ENCODE results near the gene LYST. TPM values are rescaled to one million over a fixed set of nuclear protein-coding genes. Genes with fewer than 3 reads are reported as not detected.

LYST gene
- total and polyA plus RNA-seq, 10 of the 15 experiments (the other 5 are each of a cell fraction or from before 2014, with no cell fraction given), result 3.3 to 28.1 (median 5.6) TPM

DNA sequence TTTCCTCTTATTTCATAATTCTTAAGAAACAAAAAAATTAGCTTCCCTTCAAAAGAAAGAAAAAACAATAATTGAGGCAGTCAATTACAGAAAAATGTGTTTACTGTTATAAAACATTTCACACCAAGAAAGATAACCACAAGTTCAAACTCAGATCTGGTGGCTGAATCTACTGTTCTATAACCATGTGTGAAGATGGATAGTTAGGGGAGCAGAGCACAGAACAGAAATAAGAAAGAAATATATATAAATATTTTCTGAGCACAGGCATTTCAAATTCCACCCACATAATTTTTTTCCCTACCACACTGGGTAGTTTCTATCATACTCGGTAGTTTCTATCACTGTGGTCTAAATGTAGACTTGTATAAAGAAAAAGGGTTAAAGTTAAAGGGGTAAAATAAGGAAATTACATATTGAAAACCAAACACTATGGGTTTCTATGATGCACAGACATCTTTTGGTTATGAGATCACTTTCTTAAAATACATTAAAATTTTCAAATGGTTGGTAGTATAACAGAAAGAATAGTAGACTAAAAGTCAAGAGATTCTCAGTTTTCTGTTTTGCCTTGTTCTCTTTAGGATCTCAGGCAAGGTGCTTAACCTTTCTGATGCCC, 10.8 kb downstream of the LYST start:
- ChIA-PET POLR2A (interaction anchor here (0.6 to 1.4 kb wide), 4 partner anchors 10 to 86 kb away, joined by 3 to 4 read pairs (median 4); no protein-coding TSS in a partner anchor), RAD21 (ENCODE audit: unreplicated experiment) (interaction anchor here (0.6 to 4.0 kb wide), 8 partner anchors 10 to 116 kb away, joined by 3 to 38 read pairs (median 3); partner anchors contain the start of gene LYST)
- in situ Hi-C loops (cut with MboI), result no loop called here
- no peak for TF ChIP-seq FOXK2 (IDR thresholded peaks at IDR 0.05)
- TF ChIP-seq, protein P1, sequence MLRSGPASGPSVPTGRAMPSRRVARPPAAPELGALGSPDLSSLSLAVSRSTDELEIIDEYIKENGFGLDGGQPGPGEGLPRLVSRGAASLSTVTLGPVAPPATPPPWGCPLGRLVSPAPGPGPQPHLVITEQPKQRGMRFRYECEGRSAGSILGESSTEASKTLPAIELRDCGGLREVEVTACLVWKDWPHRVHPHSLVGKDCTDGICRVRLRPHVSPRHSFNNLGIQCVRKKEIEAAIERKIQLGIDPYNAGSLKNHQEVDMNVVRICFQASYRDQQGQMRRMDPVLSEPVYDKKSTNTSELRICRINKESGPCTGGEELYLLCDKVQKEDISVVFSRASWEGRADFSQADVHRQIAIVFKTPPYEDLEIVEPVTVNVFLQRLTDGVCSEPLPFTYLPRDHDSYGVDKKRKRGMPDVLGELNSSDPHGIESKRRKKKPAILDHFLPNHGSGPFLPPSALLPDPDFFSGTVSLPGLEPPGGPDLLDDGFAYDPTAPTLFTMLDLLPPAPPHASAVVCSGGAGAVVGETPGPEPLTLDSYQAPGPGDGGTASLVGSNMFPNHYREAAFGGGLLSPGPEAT (IDR thresholded peaks at IDR 0.05; ENCODE audit: low read depth), result no peak
- TF ChIP-seq, protein P2, sequence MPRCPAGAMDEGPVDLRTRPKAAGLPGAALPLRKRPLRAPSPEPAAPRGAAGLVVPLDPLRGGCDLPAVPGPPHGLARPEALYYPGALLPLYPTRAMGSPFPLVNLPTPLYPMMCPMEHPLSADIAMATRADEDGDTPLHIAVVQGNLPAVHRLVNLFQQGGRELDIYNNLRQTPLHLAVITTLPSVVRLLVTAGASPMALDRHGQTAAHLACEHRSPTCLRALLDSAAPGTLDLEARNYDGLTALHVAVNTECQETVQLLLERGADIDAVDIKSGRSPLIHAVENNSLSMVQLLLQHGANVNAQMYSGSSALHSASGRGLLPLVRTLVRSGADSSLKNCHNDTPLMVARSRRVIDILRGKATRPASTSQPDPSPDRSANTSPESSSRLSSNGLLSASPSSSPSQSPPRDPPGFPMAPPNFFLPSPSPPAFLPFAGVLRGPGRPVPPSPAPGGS (IDR thresholded peaks at IDR 0.05; ENCODE audit: borderline replicate concordance, insufficient read depth, low read depth, low read length, poor library complexity, severe bottlenecking), result no peak
- no peak for TF ChIP-seq TBL1XR1 (IDR thresholded peaks at IDR 0.05; ENCODE audit: low read depth, low read length)
- TF ChIP-seq, protein P3, sequence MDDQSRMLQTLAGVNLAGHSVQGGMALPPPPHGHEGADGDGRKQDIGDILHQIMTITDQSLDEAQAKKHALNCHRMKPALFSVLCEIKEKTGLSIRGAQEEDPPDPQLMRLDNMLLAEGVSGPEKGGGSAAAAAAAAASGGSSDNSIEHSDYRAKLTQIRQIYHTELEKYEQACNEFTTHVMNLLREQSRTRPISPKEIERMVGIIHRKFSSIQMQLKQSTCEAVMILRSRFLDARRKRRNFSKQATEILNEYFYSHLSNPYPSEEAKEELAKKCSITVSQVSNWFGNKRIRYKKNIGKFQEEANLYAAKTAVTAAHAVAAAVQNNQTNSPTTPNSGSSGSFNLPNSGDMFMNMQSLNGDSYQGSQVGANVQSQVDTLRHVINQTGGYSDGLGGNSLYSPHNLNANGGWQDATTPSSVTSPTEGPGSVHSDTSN (IDR thresholded peaks at IDR 0.05; ENCODE audit: insufficient replicate concordance, low read depth, low read length), result no peak
- no peak for TF ChIP-seq HCFC1 (IDR thresholded peaks at IDR 0.05; ENCODE audit: low read length)
- TF ChIP-seq, protein P4, sequence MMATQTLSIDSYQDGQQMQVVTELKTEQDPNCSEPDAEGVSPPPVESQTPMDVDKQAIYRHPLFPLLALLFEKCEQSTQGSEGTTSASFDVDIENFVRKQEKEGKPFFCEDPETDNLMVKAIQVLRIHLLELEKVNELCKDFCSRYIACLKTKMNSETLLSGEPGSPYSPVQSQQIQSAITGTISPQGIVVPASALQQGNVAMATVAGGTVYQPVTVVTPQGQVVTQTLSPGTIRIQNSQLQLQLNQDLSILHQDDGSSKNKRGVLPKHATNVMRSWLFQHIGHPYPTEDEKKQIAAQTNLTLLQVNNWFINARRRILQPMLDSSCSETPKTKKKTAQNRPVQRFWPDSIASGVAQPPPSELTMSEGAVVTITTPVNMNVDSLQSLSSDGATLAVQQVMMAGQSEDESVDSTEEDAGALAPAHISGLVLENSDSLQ (IDR thresholded peaks at IDR 0.05), result no peak
- TF ChIP-seq BRCA1 (IDR thresholded peaks at IDR 0.05; ENCODE audit: low read depth, low read length), result no peak
- TF ChIP-seq NBN (IDR thresholded peaks at IDR 0.05), result no peak
- no peak for TF ChIP-seq ETV6 (conservative IDR thresholded peaks at IDR 0.05 in 1 of 2, IDR thresholded peaks at IDR 0.05 in 1 of 2; ENCODE audit: borderline replicate concordance in 1 of 2, low read depth in 1 of 2)
- peak; percentile 11 to 24; a peak in 1 of 4 replicates for TF ChIP-seq IKZF2 (IDR thresholded peaks at IDR 0.05)
- TF ChIP-seq, protein P5, sequence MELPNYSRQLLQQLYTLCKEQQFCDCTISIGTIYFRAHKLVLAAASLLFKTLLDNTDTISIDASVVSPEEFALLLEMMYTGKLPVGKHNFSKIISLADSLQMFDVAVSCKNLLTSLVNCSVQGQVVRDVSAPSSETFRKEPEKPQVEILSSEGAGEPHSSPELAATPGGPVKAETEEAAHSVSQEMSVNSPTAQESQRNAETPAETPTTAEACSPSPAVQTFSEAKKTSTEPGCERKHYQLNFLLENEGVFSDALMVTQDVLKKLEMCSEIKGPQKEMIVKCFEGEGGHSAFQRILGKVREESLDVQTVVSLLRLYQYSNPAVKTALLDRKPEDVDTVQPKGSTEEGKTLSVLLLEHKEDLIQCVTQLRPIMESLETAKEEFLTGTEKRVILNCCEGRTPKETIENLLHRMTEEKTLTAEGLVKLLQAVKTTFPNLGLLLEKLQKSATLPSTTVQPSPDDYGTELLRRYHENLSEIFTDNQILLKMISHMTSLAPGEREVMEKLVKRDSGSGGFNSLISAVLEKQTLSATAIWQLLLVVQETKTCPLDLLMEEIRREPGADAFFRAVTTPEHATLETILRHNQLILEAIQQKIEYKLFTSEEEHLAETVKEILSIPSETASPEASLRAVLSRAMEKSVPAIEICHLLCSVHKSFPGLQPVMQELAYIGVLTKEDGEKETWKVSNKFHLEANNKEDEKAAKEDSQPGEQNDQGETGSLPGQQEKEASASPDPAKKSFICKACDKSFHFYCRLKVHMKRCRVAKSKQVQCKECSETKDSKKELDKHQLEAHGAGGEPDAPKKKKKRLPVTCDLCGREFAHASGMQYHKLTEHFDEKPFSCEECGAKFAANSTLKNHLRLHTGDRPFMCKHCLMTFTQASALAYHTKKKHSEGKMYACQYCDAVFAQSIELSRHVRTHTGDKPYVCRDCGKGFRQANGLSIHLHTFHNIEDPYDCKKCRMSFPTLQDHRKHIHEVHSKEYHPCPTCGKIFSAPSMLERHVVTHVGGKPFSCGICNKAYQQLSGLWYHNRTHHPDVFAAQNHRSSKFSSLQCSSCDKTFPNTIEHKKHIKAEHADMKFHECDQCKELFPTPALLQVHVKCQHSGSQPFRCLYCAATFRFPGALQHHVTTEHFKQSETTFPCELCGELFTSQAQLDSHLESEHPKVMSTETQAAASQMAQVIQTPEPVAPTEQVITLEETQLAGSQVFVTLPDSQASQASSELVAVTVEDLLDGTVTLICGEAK (IDR thresholded peaks at IDR 0.05; ENCODE audit: borderline replicate concordance), result no peak
- peak; percentile 3 for TF ChIP-seq SIX5 (IDR thresholded peaks at IDR 0.05; ENCODE audit: low read depth, low read length, severe bottlenecking)

More for the DNA sequence above, 10.8 kb downstream of the LYST start:
- no peak overlapping the region for H3K27ac ChIP-seq (ENCODE audit: control insufficient read depth, insufficient read depth)
- DNase-seq (ENCODE audit: low read depth, low spot score) (no peak), FAIRE-seq (peak; percentile 18), ATAC-seq (peak; percentile 86)
- H3K36me3 ChIP-seq (ENCODE audit: control insufficient read depth in 2 of 2, insufficient read depth in 2 of 2, low read length in 1 of 2), result no peaks in the 10 kb centered on the region
- intact Hi-C loops (cut with micrococcal nuclease; ENCODE audit: unreplicated experiment), result no loop called here
- H3K9me3 ChIP-seq (replicated peaks; ENCODE audit: control insufficient read depth, insufficient read depth, low read length), result no peaks in the 10 kb centered on the region
- ChIA-PET CTCF (interaction anchor here (1.5 to 5.1 kb wide), 7 partner anchors 9 to 116 kb away, joined by 4 to 68 read pairs (median 9); no protein-coding TSS in a partner anchor), SMC1A (ENCODE audit: uncharacterized antibody, unreplicated experiment) (interaction anchor here (0.9 to 5.0 kb wide), 13 partner anchors 10 to 116 kb away, joined by 3 to 59 read pairs (median 5); partner anchors contain the start of gene LYST)
- H3K9ac ChIP-seq (ENCODE audit: control insufficient read depth, insufficient read depth, low read length), result no peak overlapping the region
- H3K27me3 ChIP-seq (replicated peaks in 1 of 2; ENCODE audit: control insufficient read depth in 2 of 2, insufficient read depth in 2 of 2, low read length in 1 of 2), result no peaks in the 10 kb centered on the region
- WGBS (ENCODE audit: insufficient coverage, insufficient replicate concordance, low lambda C conversion rate, missing lambda C conversion rate), result 0% methylated on average over 1 of the region's 1 CpG
- no peak overlapping the region for H2AFZ ChIP-seq (ENCODE audit: control insufficient read depth, low read depth, low read length)
- H3K4me3 ChIP-seq, result no peak overlapping the region
- BruUV-seq (replicated peaks), result no TSS peak
- peaks cover 7% of the 10 kb centered on the region; the same call in 1 of the 2 replicates for H3K4me1 ChIP-seq (ENCODE audit: control insufficient read depth, insufficient read depth, low read length)
- peaks cover 3% of the 10 kb centered on the region; the same call in 1 of the 2 replicates for H3K79me2 ChIP-seq (ENCODE audit: control insufficient read depth, insufficient read depth, low read length)
- no peaks in the 10 kb centered on the region for H4K20me1 ChIP-seq (ENCODE audit: control insufficient read depth, insufficient read depth)
- no peak overlapping the region for H3K4me2 ChIP-seq (ENCODE audit: control insufficient read depth, insufficient read depth)
